ENCODE results near the gene HYDIN. TPM values are rescaled to one million over a fixed set of nuclear protein-coding genes. Genes with fewer than 3 reads are reported as not detected.

Gene HYDIN
- total RNA-seq, 4 donors from 2014 or later: 0.72 to 4.3 (median 1.2) TPM

GRCh38 chr16:70804734-70805169 is 425.8 kb downstream of the HYDIN start:
- TF ChIP-seq, protein P1, sequence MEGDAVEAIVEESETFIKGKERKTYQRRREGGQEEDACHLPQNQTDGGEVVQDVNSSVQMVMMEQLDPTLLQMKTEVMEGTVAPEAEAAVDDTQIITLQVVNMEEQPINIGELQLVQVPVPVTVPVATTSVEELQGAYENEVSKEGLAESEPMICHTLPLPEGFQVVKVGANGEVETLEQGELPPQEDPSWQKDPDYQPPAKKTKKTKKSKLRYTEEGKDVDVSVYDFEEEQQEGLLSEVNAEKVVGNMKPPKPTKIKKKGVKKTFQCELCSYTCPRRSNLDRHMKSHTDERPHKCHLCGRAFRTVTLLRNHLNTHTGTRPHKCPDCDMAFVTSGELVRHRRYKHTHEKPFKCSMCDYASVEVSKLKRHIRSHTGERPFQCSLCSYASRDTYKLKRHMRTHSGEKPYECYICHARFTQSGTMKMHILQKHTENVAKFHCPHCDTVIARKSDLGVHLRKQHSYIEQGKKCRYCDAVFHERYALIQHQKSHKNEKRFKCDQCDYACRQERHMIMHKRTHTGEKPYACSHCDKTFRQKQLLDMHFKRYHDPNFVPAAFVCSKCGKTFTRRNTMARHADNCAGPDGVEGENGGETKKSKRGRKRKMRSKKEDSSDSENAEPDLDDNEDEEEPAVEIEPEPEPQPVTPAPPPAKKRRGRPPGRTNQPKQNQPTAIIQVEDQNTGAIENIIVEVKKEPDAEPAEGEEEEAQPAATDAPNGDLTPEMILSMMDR (IDR thresholded peaks at IDR 0.05): no peak
- DNase-seq (ENCODE audit: low spot score) (no peak), ATAC-seq (ENCODE audit: low FRiP score) (no peak)

GRCh38 chr16:70804153-70804733 is 426.3 kb downstream of the HYDIN start:
- TF ChIP-seq, protein P1 (IDR thresholded peaks at IDR 0.05): no peak
- no peak for DNase-seq (ENCODE audit: low spot score)
- no peak for ATAC-seq (ENCODE audit: low FRiP score)

- TF ChIP-seq, protein P1 (IDR thresholded peaks at IDR 0.05): no peak
- DNase-seq (ENCODE audit: low spot score) (no peak), ATAC-seq (ENCODE audit: low FRiP score) (no peak)
Measured at GRCh38 chr16:70803319-70803718, 427.2 kb downstream of the HYDIN start.

GRCh38 chr16:70801611-70802010 is 428.9 kb downstream of the HYDIN start:
- ATAC-seq (ENCODE audit: low FRiP score) (no peak), DNase-seq (ENCODE audit: low spot score) (no peak)
- TF ChIP-seq, protein P1 (IDR thresholded peaks at IDR 0.05): no peak

GRCh38 chr16:70800781-70801480 is 429.6 kb downstream of the HYDIN start, which contains the start of gene VAC14:
TSS of gene VAC14 (minus strand) at chr16:70801158. CDS start at chr16:70800900, 258 bp downstream.
- DNase-seq (ENCODE audit: low spot score) (peak; percentile 91), ATAC-seq (ENCODE audit: low FRiP score) (peak; percentile 95)
- TF ChIP-seq, protein P1 (IDR thresholded peaks at IDR 0.05): no peak

GRCh38 chr16:70800311-70800710 is 430.2 kb downstream of the HYDIN start:
- TF ChIP-seq, protein P1 (IDR thresholded peaks at IDR 0.05): no peak
- DNase-seq (ENCODE audit: low spot score): no peak
- ATAC-seq (ENCODE audit: low FRiP score): peak; percentile 16

- ATAC-seq (ENCODE audit: low FRiP score) (no peak), DNase-seq (ENCODE audit: low spot score) (no peak)
- TF ChIP-seq, protein P1 (IDR thresholded peaks at IDR 0.05): no peak
Measured at GRCh38 chr16:70796301-70796700, 434.2 kb downstream of the HYDIN start.
